Measurements from ENCODE around the gene ITPR3. TPM values are rescaled to one million over a fixed set of nuclear protein-coding genes. Genes with fewer than 3 reads are reported as not detected.

ITPR3 gene
- total RNA-seq, 2 donors from 2014 or later = 29.6 to 33.3 TPM

DNA sequence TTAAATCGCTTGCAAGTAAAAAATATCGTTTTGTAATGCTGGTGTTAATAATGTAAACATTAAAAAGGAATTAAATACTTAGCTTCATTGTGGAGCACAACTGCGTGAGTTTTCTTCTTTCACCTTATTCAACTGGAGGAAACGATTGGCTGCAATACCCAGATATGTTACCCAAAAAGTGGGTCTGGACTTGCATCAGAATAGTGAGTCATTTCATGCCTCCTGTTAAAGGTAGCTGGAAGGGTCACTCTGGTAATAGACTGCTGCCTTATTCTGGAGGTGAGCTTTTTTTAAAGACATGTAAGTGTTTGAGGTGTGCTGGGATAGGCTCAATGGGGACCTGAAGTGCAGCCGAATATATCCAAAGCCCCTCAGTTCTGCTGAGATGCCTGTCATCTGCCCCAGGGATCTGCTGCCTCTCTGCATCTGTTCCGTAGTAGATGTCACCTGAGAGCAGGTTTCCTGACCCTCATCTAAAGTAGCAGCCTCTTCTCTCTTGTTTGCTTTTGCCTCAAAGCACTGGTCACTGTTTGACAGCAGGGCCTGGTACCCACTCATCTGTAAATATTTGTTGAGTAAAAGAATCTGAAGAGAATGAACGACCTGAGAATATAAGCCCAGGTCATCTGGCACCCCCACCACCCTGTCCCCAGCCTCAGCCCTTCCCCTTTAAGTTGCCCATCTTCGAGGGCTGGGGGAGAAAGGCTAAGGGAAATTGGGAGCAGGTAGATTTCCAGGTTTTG is 95.9 kb downstream of the ITPR3 start:
- Mint-ChIP-seq H3K36me3 (ENCODE audit: low read depth) (no peaks in the 10 kb centered on the region), H3K4me3 (no peak overlapping the region), H3K27me3 (ENCODE audit: insufficient read depth) (peaks cover 6% of the 10 kb centered on the region), H3K9me3 (no peaks in the 10 kb centered on the region), H3K4me1 (peaks cover 9% of the 10 kb centered on the region), H3K27ac (no peak overlapping the region)
- Histone ChIP-seq H3K36me3 (ENCODE audit: control insufficient read depth, insufficient read depth, low read length) (no peaks in the 10 kb centered on the region), H3K4me1 (ENCODE audit: control insufficient read depth, insufficient read depth, low read length) (no peaks in the 10 kb centered on the region), H3K9ac (ENCODE audit: extremely low read depth, low read length, poor library complexity, severe bottlenecking) (no peak overlapping the region), H3K27me3 (ENCODE audit: control insufficient read depth, insufficient read depth, low read length, poor library complexity, severe bottlenecking) (no peaks in the 10 kb centered on the region), H3K4me3 (ENCODE audit: low read length) (no peak overlapping the region), H3K27ac (ENCODE audit: low read depth, low read length) (no peak overlapping the region), H3K9me3 (ENCODE audit: control insufficient read depth, low read length) (no peaks in the 10 kb centered on the region)
- WGBS, 2 experiments (ENCODE audit: insufficient coverage in 1 of 2, insufficient read length in 1 of 2) = 82 to 98% methylated on average over 5 to 7 of the region's 8 CpGs
- TF ChIP-seq, protein P1, sequence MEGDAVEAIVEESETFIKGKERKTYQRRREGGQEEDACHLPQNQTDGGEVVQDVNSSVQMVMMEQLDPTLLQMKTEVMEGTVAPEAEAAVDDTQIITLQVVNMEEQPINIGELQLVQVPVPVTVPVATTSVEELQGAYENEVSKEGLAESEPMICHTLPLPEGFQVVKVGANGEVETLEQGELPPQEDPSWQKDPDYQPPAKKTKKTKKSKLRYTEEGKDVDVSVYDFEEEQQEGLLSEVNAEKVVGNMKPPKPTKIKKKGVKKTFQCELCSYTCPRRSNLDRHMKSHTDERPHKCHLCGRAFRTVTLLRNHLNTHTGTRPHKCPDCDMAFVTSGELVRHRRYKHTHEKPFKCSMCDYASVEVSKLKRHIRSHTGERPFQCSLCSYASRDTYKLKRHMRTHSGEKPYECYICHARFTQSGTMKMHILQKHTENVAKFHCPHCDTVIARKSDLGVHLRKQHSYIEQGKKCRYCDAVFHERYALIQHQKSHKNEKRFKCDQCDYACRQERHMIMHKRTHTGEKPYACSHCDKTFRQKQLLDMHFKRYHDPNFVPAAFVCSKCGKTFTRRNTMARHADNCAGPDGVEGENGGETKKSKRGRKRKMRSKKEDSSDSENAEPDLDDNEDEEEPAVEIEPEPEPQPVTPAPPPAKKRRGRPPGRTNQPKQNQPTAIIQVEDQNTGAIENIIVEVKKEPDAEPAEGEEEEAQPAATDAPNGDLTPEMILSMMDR (conservative IDR thresholded peaks at IDR 0.05) = no peak
- DNase-seq = no peak

DNA sequence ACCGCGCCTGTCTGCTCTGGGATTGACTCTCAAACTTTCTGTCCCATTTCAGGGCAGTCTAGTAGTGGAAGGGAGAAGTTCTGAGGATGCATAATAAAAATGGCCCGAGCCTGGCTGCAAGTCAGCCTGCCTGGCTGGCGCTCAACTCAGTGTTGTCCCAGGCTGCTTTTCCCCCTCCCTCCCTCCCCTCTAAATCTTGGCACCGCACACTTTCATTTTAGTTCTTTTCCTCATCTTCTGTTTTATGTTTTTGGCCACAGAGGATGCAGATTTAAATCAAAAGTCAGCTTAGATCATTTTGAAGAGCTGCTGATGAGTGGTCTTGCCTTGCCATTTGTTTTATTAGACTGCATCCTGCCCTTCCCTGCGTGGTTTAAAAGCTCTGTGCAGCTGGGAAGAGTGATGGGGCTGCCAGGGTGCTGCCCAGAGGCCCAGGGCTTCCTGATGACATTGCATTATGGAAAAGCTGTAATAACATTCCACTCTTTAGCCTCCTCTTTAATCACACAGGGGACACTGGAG is 96.9 kb downstream of the ITPR3 start:
- no peaks in the 10 kb centered on the region for H3K4me1 ChIP-seq (ENCODE audit: control insufficient read depth, insufficient read depth, low read length)
- no peak overlapping the region for H3K4me3 ChIP-seq (ENCODE audit: low read length)
- H3K27ac ChIP-seq (ENCODE audit: low read depth, low read length) = no peak overlapping the region
- Mint-ChIP-seq H3K27ac (no peak overlapping the region), H3K27me3 (ENCODE audit: insufficient read depth) (peaks cover 9% of the 10 kb centered on the region), H3K9me3 (no peaks in the 10 kb centered on the region), H3K36me3 (ENCODE audit: low read depth) (no peaks in the 10 kb centered on the region), H3K4me3 (no peak overlapping the region), H3K4me1 (peaks cover 9% of the 10 kb centered on the region)
- 90 to 91% methylated on average over 5 to 6 of the region's 6 CpGs for WGBS, 2 experiments (ENCODE audit: insufficient coverage in 1 of 2, insufficient read length in 1 of 2)
- no peak overlapping the region for H3K9ac ChIP-seq (ENCODE audit: extremely low read depth, low read length, poor library complexity, severe bottlenecking)
- no peaks in the 10 kb centered on the region for H3K9me3 ChIP-seq (ENCODE audit: control insufficient read depth, low read length)
- no peaks in the 10 kb centered on the region for H3K36me3 ChIP-seq (ENCODE audit: control insufficient read depth, insufficient read depth, low read length)
- no peaks in the 10 kb centered on the region for H3K27me3 ChIP-seq (ENCODE audit: control insufficient read depth, insufficient read depth, low read length, poor library complexity, severe bottlenecking)
- DNase-seq = no peak
- TF ChIP-seq, protein P1 (conservative IDR thresholded peaks at IDR 0.05) = no peak

DNA sequence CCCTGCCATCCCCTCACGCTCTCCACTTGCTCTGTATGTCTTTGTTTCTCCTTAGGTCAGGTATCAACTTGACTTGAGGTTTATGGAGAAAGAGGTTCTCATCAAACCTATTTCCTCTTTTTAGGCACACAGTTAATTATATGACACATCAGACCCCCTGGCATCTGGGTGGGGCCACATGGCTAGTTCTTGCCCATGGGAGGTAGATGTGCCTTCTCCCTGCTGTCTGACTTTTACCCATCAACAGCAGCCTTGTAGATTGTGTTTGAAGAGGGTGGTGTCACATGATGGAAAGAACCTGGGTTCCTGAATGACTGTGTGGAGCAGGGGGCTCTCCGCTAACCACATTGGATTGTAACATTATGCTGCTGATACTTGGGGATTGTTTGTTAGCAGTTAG is 97.6 kb downstream of the ITPR3 start:
- Mint-ChIP-seq H3K27me3 (ENCODE audit: insufficient read depth) (peaks cover 14% of the 10 kb centered on the region), H3K27ac (no peak overlapping the region), H3K9me3 (no peaks in the 10 kb centered on the region), H3K4me3 (no peak overlapping the region), H3K4me1 (peaks cover 9% of the 10 kb centered on the region), H3K36me3 (ENCODE audit: low read depth) (no peaks in the 10 kb centered on the region)
- no peaks in the 10 kb centered on the region for H3K27me3 ChIP-seq (ENCODE audit: control insufficient read depth, insufficient read depth, low read length, poor library complexity, severe bottlenecking)
- TF ChIP-seq, protein P1 (conservative IDR thresholded peaks at IDR 0.05) = no peak
- no peaks in the 10 kb centered on the region for H3K9me3 ChIP-seq (ENCODE audit: control insufficient read depth, low read length)
- no peak overlapping the region for H3K27ac ChIP-seq (ENCODE audit: low read depth, low read length)
- DNase-seq = no peak
- H3K4me1 ChIP-seq (ENCODE audit: control insufficient read depth, insufficient read depth, low read length) = no peaks in the 10 kb centered on the region
- no peak overlapping the region for H3K9ac ChIP-seq (ENCODE audit: extremely low read depth, low read length, poor library complexity, severe bottlenecking)
- no peaks in the 10 kb centered on the region for H3K36me3 ChIP-seq (ENCODE audit: control insufficient read depth, insufficient read depth, low read length)
- 88% methylated on average over 2 of the region's 2 CpGs; no CpG with 5 or more reads in 1 of the 2 experiments for WGBS, 2 experiments (ENCODE audit: insufficient coverage in 1 of 2, insufficient read length in 1 of 2)
- H3K4me3 ChIP-seq (ENCODE audit: low read length) = no peak overlapping the region

Measured in endodermal cell (in vitro differentiated cells).